C4-2B (cell line): ENCODE measurements around the gene LCTL.

ENCODE experiments used
- H3K27ac ChIP-seq: fragments of 450-650 bp; 2 replicates; pipeline ENCODE4 v1.5.1; 2017
- CTCF ChIP-seq: fragments of 450-650 bp; conservative IDR thresholded peaks from 2 replicates; pipeline ENCODE4 v1.5.1; 2017; ENCODE audit warnings: mild to moderate bottlenecking
- ZFX ChIP-seq: fragments of 450-650 bp; IDR thresholded peaks from 2 replicates; pipeline ENCODE4 v1.6.1; 2017

The LCTL gene

GRCh38 chr15:66523926-66524325 is 41.9 kb downstream of the LCTL start:
- TF ChIP-seq CTCF = no peak
- TF ChIP-seq ZFX = no peak
- no peak overlapping the region for H3K27ac ChIP-seq

- H3K27ac ChIP-seq = no peak overlapping the region
- TF ChIP-seq ZFX (no peak), CTCF (no peak)
Measured at GRCh38 chr15:66515901-66516322, 49.9 kb downstream of the LCTL start.

- TF ChIP-seq ZFX (no peak), CTCF (no peak)
- H3K27ac ChIP-seq = no peak overlapping the region
Measured at GRCh38 chr15:66514586-66514985, 51.2 kb downstream of the LCTL start.

GRCh38 chr15:66508293-66508883 is 57.4 kb downstream of the LCTL start:
- H3K27ac ChIP-seq = no peak overlapping the region
- no peak for TF ChIP-seq ZFX
- no peak for TF ChIP-seq CTCF

GRCh38 chr15:66505818-66506217 is 60.0 kb downstream of the LCTL start:
- peak overlapping the region; percentile 95 for H3K27ac ChIP-seq
- no peak for TF ChIP-seq ZFX
- TF ChIP-seq CTCF = no peak

GRCh38 chr15:66505430-66505811 is 60.4 kb downstream of the LCTL start:
- TF ChIP-seq ZFX (no peak), CTCF (no peak)
- H3K27ac ChIP-seq = peak overlapping the region; percentile 95

- H3K27ac ChIP-seq = peak within 1 kb of the TSS; percentile 95
- no peak for TF ChIP-seq CTCF
- TF ChIP-seq ZFX = no peak
Measured at GRCh38 chr15:66504563-66505429, 61.0 kb downstream of the LCTL start, which contains the start of the genes RPL4 and ZWILCH. Gene RPL4, minus strand, starts transcription at chr15:66504855. Its CDS starts 65 bp downstream, at chr15:66504790. Gene ZWILCH, plus strand, starts transcription at chr15:66505326. Its CDS starts 13 bp downstream, at chr15:66505339.
